8988T (cell line): ENCODE data around the gene PRDM16.

Experiments used
- DNase-seq: peaks from one replicate; pipeline ENCODE4 v3.0.0; 2011

Gene PRDM16

DNA sequence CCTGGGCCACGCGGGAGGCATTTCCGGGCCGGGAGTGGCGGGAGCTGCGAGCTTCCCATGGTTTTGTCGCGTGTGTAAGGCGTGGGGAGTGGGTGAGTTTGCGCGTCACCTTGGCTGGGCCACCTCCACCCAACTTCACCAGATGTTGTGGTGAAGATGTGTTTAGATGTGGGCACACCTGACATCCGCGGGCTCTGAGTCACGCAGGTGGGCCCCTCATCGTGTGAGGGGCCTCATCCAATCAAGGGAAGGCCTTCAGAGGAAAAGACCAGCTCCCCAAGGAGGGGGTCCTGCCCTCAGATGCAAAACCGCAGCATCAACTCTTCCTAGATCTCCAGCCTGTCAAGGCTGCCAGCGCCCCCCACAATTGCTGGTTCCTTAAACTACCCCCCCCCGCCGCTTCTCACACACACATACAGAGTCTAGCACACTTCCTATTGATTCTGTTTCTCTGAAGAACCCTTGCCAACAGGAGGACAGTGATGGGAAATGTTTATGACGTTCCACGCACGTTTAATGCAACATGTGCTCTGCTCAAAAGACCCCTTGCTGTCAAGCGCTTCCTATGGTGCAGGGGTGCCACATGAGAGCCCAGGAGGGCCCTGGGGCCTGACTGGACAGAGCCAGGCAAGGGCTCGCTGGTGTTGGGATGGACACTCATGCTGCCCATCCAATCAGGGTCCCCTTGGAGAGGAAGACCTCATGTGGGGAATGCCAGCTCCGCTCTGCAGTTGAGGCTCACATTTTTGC lies 35.8 kb upstream of the PRDM16 start:
- no peak for DNase-seq

- DNase-seq, result no peak
These were observed 35.3 kb upstream of the PRDM16 start for GRCh38 chr1:3033790-3034090.

DNA sequence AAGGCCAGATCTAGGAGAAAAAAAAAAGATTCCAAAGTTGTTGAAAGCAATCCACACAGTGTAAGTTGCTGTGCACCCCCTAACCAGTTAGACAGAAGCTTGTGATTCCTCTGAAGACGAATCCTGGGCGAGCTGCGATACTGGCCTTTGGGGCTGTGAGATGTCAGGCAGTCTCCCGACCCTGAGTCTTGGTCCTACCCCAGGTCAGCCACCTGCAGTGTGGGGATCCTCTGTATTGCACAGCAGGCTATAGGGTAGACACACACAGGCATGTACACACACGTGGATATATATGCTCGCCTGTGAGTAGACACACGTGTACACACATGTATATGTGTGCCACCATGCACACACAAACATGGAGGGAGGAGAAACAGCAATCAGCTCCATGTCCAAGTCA lies 34.8 kb upstream of the PRDM16 start:
- DNase-seq, result no peak

- DNase-seq, result no peak
These were observed 34.1 kb upstream of the PRDM16 start for GRCh38 chr1:3034728-3035562.

DNA sequence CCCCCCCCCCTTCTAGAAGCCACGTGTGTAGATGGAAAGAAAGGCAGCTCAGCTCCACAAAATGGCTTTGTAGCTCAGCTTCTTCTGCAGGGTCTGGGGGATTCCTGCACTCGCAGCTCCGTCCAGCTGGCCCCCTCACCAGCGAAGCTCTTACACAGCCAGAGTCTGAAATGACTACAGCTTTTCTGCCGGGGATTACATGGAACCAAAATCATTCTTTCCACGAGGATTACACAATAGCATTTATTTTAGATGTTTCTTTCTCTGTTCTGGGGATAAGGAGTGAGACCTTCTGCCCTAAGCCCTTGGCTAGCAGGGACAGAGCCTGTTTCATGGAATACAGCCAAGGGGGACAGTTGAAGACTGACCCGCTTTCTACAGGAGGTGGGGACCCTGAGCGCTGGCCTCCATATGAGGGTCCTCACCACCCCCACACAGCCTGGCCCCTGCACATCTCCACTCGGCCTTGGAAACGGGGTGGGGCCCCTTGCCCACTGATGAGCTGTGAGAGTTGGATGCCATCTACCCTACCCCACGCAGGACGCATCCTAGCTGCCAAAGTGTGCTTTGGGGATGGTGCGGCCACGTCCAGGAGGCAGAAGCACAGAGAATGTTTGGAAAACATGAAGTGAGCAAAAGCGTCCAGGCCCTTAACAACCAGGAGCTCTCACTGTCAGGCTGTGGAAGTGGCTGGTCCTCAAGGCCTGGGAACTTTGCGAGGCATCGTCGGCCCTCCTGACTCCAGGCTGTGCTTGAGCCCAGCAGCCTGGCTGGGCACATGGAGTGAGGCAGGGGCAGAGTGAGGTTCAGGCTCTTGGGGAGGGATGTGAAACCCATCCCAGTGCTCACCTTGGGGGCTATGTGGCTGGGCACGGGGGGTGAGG lies 33.2 kb upstream of the PRDM16 start:
- DNase-seq, result no peak

GRCh38 chr1:3036447-3037280 lies 32.3 kb upstream of the PRDM16 start:
- no peak for DNase-seq

- DNase-seq, result no peak
These were observed 31.5 kb upstream of the PRDM16 start for GRCh38 chr1:3037281-3038040.

DNA sequence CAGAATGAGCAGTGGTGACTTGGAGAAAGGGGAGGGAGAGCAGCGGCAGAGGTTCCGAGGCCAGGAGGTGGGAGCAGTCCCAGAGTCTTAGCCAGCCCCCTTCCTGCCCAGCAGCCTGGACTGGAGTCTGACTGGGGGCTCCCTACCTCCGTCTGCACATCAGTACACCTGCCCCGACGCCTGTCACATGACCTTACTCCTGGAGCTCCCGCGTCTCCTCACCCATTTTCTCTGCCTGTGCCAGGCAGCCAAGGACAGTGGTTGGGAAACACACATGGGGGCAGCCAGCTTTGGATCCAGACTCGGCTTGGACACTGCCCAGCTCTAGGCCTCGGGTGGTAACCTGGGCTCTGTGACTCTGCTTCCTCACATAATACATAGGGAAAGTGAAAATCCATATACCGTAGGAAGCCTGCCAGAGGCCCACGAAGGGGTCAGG lies 30.9 kb upstream of the PRDM16 start:
- DNase-seq, result no peak

GRCh38 chr1:3038571-3039181 lies 30.3 kb upstream of the PRDM16 start:
- no peak for DNase-seq

DNA sequence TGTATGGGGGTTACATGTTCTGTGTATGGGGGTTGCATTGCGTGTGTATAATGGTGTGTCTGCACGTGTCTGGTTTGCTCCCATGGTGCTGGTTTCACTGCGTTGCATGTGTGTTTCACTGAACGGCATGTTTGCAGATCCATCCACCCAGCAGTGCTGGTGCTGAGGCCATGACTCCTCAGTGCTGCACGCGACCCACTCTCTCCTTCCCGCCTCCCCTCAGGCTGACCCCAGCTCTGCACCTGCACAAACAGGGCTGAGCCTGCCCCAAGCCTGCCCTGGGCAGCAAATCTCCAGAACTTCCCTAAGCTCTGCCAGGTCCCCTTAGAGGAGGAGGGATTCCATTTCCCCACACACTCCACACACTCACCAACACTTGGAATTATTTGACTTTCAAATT lies 29.0 kb upstream of the PRDM16 start:
- no peak for DNase-seq

DNA sequence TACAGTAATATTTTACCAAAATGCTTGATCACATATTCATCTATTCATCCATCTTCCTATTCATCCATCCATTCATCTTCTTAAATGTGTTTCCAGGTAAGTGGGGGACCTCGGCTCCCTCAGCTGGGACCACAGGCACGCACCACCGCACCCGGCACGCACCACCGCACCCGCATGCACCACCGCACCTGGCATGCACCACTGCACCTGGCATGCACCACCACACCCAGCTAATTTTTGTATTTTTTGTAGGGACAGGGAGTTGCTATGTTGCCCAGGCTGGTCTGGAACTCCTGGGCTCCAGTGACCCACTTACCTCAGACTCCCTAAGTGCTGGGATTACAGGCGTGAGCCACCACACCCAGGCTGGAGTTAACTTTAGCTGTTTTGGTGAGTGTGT lies 26.5 kb upstream of the PRDM16 start:
- no peak for DNase-seq

DNA sequence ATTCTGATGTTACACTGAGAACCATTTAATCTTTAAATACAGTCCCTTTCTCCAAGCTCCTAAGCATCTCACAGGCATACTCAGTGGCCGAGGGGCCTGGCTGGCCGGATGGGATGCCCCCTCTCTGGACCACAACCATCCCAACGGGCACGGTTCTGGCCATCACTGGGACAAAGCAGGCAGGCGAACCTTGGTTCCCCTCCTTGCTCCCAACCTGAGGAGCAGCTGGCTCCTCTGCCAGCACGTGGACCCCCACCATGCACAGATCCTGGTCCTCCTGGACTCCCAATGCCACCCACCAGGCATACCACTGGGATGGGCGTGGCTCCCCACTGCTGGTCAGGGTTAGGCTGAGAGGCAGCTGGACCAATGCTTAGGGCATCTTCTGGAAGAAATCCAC lies 19.8 kb upstream of the PRDM16 start:
- DNase-seq, result no peak

DNA sequence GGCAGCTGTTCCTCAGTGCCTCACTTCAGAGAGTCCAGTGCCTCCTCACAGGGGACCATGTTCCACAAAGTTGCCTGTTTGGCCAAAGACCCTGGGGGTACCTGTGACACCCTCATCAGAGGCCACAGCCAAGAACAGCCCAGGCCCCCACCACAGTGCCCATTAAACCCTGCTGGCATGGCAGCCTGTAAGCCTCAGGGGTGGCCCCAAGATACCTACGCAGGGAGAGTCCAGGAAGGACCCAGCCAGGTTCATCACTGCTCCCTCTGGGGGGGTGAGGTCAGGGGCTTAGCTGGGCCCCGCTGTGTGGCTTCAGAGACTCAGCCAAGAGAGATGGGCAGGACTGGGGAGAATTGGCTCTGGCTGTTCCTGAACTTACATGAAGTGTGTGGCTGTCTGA lies 19.1 kb upstream of the PRDM16 start:
- DNase-seq, result no peak

DNA sequence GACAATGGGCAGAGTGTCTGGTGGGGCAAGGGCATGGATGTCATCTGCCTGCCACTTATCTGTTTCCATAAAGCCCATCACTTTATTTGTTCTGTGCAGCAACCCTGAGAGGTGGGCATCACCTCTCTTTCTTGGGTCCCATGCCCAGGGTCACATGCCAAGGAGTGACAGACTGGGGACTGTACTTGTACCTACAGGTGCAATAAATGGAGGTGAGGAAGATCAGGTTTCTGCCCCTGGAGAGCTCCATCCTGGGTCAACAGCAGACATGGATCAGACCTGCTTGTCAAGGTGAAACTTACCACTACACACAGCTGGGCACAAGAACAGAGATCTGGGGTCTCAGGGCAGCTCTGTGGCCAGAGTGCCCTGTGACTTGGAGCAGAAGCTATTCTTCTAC lies 18.4 kb upstream of the PRDM16 start:
- DNase-seq, result no peak

GRCh38 chr1:3051270-3052268 lies 17.4 kb upstream of the PRDM16 start:
- no peak for DNase-seq

DNA sequence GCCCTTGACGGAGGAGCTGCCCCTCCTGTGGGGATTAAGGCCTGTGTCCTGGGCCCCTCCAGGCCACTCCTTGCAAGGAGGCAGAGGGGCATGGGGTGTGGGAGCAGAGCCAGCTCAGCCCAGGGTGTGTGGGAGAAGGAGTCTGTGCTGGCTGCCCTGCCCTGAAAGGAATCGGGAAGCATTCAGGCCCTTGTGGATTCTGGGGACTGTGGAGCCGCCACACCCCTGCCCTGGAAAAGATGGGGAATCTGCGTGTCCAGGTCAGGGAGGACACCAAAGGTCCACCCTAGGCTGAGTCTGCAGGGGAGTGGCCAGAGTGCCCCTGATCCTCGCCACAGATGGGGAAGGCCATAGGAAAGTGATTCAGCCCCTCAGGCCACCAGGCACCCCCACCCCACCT lies 16.5 kb upstream of the PRDM16 start:
- no peak for DNase-seq

- no peak for DNase-seq
These were observed 15.5 kb upstream of the PRDM16 start for GRCh38 chr1:3053366-3053980.

- DNase-seq, result no peak
These were observed 15.0 kb upstream of the PRDM16 start for GRCh38 chr1:3053986-3054385.

DNA sequence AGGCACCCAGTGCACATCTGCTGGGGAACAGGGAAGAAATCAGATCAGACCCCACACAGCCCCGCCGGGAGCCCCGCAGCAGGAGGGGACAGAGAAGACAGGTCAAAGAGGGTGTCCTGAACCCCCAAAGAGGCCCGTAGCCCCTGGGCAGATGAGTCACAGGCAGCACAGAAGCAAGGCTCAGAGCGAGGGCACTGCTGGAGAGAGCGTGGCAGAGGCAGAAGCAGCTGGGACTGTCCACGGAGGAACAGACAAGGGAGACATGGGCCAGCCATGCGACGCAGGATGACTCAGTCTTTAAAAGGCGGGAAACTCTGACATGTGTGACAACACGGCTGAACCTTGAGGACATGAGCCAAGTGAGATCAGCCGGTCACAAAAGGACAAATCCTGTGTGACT lies 14.5 kb upstream of the PRDM16 start:
- DNase-seq, result no peak

DNA sequence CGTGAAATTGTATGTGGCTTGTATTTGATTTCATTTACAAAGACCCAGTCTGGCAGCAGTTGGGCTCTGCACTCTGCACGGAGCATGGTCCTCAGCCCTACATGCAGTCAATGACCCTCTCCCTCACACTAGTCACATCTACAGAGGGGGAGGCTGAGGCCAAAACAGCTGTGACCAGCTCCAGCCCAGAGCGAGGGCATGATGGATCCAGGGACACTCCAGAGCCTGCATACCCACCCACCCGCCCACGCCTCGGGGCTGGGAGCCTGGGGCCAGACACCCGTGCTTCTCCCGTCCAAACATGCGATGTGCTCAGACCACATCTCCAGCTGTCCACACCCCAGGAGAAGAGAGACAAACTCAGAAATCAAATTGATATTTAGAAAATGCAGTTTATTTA lies 14.0 kb upstream of the PRDM16 start:
- no peak for DNase-seq
